Measurements from ENCODE around the gene DENND4B.

The DENND4B gene

GRCh38 chr1:153881751-153882150 lies 64.8 kb downstream of the DENND4B start:
- Histone ChIP-seq H3K4me3 (ENCODE audit: low read length) (no peak overlapping the region), H3K9me3 (ENCODE audit: control insufficient read depth, insufficient read depth, low read length) (no peaks in the 10 kb centered on the region), H3K79me2 (ENCODE audit: control insufficient read depth, low read length) (peaks cover 100% of the 10 kb centered on the region), H3K36me3 (ENCODE audit: control insufficient read depth, low read length) (peaks cover 12% of the 10 kb centered on the region), H3K4me1 (ENCODE audit: control insufficient read depth, low read length) (peaks cover 38% of the 10 kb centered on the region), H3F3A (ENCODE audit: control insufficient read depth, insufficient read depth) (peaks cover 11% of the 10 kb centered on the region), H4K20me1 (ENCODE audit: control insufficient read depth, insufficient read depth, low read depth, low read length) (peaks cover 8% of the 10 kb centered on the region; the same call in 1 of the 2 replicates), H3K4me2 (ENCODE audit: low read length) (no peak overlapping the region), H3K9me2 (replicated peaks; ENCODE audit: control insufficient read depth, low read length) (no peaks in the 10 kb centered on the region), H3K27ac (ENCODE audit: low read depth, low read length) (no peak overlapping the region), H3K27me3 (ENCODE audit: control insufficient read depth, low read length) (no peaks in the 10 kb centered on the region)
- TF ChIP-seq CTCF (IDR thresholded peaks at IDR 0.05; ENCODE audit: low read depth, low read length, poor library complexity, severe bottlenecking) (no peak), EZH2phosphoT487 (IDR thresholded peaks at IDR 0.05; ENCODE audit: borderline replicate concordance, low read length) (no peak)

GRCh38 chr1:153880962-153881361 lies 65.6 kb downstream of the DENND4B start:
- Histone ChIP-seq H3K4me3 (ENCODE audit: low read length) (no peak overlapping the region), H3K79me2 (ENCODE audit: control insufficient read depth, low read length) (peaks cover 100% of the 10 kb centered on the region), H3K4me2 (ENCODE audit: low read length) (no peak overlapping the region), H3K27ac (ENCODE audit: low read depth, low read length) (no peak overlapping the region), H3K27me3 (ENCODE audit: control insufficient read depth, low read length) (no peaks in the 10 kb centered on the region), H3K4me1 (ENCODE audit: control insufficient read depth, low read length) (peaks cover 38% of the 10 kb centered on the region), H3K9me3 (ENCODE audit: control insufficient read depth, insufficient read depth, low read length) (no peaks in the 10 kb centered on the region), H3K36me3 (ENCODE audit: control insufficient read depth, low read length) (peaks cover 11% of the 10 kb centered on the region), H4K20me1 (ENCODE audit: control insufficient read depth, insufficient read depth, low read depth, low read length) (peaks cover 8% of the 10 kb centered on the region; the same call in 1 of the 2 replicates), H3K9me2 (replicated peaks; ENCODE audit: control insufficient read depth, low read length) (no peaks in the 10 kb centered on the region), H3F3A (ENCODE audit: control insufficient read depth, insufficient read depth) (peaks cover 11% of the 10 kb centered on the region)
- TF ChIP-seq CTCF (IDR thresholded peaks at IDR 0.05; ENCODE audit: low read depth, low read length, poor library complexity, severe bottlenecking) (no peak), EZH2phosphoT487 (IDR thresholded peaks at IDR 0.05; ENCODE audit: borderline replicate concordance, low read length) (no peak)

GRCh38 chr1:153880024-153880423 lies 66.5 kb downstream of the DENND4B start:
- H4K20me1 ChIP-seq (ENCODE audit: control insufficient read depth, insufficient read depth, low read depth, low read length), result peaks cover 8% of the 10 kb centered on the region

More at GRCh38 chr1:153880024-153880423, 66.5 kb downstream of the DENND4B start:
- Histone ChIP-seq H3K4me3 (ENCODE audit: low read length) (no peak overlapping the region), H3K27me3 (ENCODE audit: control insufficient read depth, low read length) (no peaks in the 10 kb centered on the region), H3K36me3 (ENCODE audit: control insufficient read depth, low read length) (peaks cover 14% of the 10 kb centered on the region), H3K27ac (ENCODE audit: low read depth, low read length) (no peak overlapping the region), H3K9me3 (ENCODE audit: control insufficient read depth, insufficient read depth, low read length) (no peaks in the 10 kb centered on the region), H3K4me1 (ENCODE audit: control insufficient read depth, low read length) (peaks cover 35% of the 10 kb centered on the region), H3K79me2 (ENCODE audit: control insufficient read depth, low read length) (peaks cover 99% of the 10 kb centered on the region), H3K9me2 (replicated peaks; ENCODE audit: control insufficient read depth, low read length) (no peaks in the 10 kb centered on the region), H3F3A (ENCODE audit: control insufficient read depth, insufficient read depth) (peaks cover 8% of the 10 kb centered on the region), H3K4me2 (ENCODE audit: low read length) (no peak overlapping the region)
- TF ChIP-seq EZH2phosphoT487 (IDR thresholded peaks at IDR 0.05; ENCODE audit: borderline replicate concordance, low read length) (no peak), CTCF (IDR thresholded peaks at IDR 0.05; ENCODE audit: low read depth, low read length, poor library complexity, severe bottlenecking) (no peak)

All from DOHH2 (cell line).